Measurements from ENCODE around the gene VASP. TPM values are rescaled to one million over a fixed set of nuclear protein-coding genes. Genes with fewer than 3 reads are reported as not detected.

The VASP gene
- total RNA-seq, 1 donor, result 71.3 TPM

- Histone ChIP-seq H3K4me1 (ENCODE audit: insufficient read depth, low read length) (peaks cover 9% of the 10 kb centered on the region), H3K79me2 (ENCODE audit: insufficient read depth, low read length) (peaks cover 5% of the 10 kb centered on the region), H3K9me3 (ENCODE audit: low read depth, low read length) (no peaks in the 10 kb centered on the region), H4K20me1 (ENCODE audit: insufficient read depth, low read length) (peaks cover 2% of the 10 kb centered on the region), H3K27me3 (ENCODE audit: insufficient read depth, low read length) (no peaks in the 10 kb centered on the region), H3K4me3 (ENCODE audit: insufficient read depth, low read length) (no peak overlapping the region), H3K36me3 (ENCODE audit: insufficient read depth, low read length) (no peaks in the 10 kb centered on the region), H3K27ac (ENCODE audit: low read depth, low read length) (no peak overlapping the region), H3K4me2 (ENCODE audit: insufficient read depth, low read length) (no peak overlapping the region), H2AFZ (ENCODE audit: low read length) (no peak overlapping the region)
- no peak for DNase-seq (ENCODE audit: insufficient read length, low spot score, missing footprints)
- TF ChIP-seq, protein P1, sequence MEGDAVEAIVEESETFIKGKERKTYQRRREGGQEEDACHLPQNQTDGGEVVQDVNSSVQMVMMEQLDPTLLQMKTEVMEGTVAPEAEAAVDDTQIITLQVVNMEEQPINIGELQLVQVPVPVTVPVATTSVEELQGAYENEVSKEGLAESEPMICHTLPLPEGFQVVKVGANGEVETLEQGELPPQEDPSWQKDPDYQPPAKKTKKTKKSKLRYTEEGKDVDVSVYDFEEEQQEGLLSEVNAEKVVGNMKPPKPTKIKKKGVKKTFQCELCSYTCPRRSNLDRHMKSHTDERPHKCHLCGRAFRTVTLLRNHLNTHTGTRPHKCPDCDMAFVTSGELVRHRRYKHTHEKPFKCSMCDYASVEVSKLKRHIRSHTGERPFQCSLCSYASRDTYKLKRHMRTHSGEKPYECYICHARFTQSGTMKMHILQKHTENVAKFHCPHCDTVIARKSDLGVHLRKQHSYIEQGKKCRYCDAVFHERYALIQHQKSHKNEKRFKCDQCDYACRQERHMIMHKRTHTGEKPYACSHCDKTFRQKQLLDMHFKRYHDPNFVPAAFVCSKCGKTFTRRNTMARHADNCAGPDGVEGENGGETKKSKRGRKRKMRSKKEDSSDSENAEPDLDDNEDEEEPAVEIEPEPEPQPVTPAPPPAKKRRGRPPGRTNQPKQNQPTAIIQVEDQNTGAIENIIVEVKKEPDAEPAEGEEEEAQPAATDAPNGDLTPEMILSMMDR (IDR thresholded peaks at IDR 0.05; ENCODE audit: extremely low read depth, low read depth, low read length), result no peak
Observed at GRCh38 chr19:45463241-45463640, 44.0 kb upstream of the VASP start.

- Histone ChIP-seq H3K9me3 (ENCODE audit: low read depth, low read length) (no peaks in the 10 kb centered on the region), H3K27me3 (ENCODE audit: insufficient read depth, low read length) (no peaks in the 10 kb centered on the region), H2AFZ (ENCODE audit: low read length) (no peak overlapping the region), H3K4me1 (ENCODE audit: insufficient read depth, low read length) (peaks cover 10% of the 10 kb centered on the region), H3K27ac (ENCODE audit: low read depth, low read length) (no peak overlapping the region), H3K36me3 (ENCODE audit: insufficient read depth, low read length) (no peaks in the 10 kb centered on the region), H4K20me1 (ENCODE audit: insufficient read depth, low read length) (peaks cover 5% of the 10 kb centered on the region), H3K4me2 (ENCODE audit: insufficient read depth, low read length) (no peak overlapping the region), H3K79me2 (ENCODE audit: insufficient read depth, low read length) (peaks cover 12% of the 10 kb centered on the region), H3K4me3 (ENCODE audit: insufficient read depth, low read length) (no peak overlapping the region)
- TF ChIP-seq, protein P1 (IDR thresholded peaks at IDR 0.05; ENCODE audit: extremely low read depth, low read depth, low read length), result no peak
- DNase-seq (ENCODE audit: insufficient read length, low spot score, missing footprints), result no peak
Observed at GRCh38 chr19:45464274-45464673, 43.0 kb upstream of the VASP start.

DNA sequence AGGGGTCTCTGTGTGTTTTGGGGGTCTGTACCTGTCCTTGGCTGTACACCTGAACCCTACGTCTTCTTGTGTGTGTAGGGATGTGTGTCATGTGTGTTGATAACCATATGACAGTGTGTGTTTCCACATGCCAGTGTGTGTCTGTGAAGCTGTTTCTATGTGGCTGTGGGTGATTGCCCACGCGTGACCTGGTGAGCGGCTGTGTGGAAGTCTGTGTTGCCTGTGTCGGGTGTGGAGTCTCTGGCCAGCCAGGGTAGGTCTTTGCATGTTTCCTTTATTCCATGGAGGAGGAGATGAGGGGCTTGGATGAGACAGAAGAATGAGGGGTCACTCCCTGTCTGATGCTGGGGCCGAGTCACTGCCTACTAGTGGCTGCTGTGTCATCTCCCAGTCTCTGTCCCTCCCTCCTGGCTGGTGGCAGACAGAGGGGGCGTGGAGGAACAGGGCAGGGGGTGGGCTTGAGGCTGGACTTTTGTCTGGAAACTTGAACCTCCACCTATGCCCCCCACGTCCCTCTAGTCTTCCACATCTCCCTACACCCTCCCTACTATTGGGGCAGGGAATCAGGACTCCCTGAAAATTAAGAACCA is 42.3 kb upstream of the VASP start:
- H3K27me3 ChIP-seq (ENCODE audit: insufficient read depth, low read length), result no peaks in the 10 kb centered on the region
- H4K20me1 ChIP-seq (ENCODE audit: insufficient read depth, low read length), result peaks cover 5% of the 10 kb centered on the region
- no peak overlapping the region for H3K4me2 ChIP-seq (ENCODE audit: insufficient read depth, low read length)
- no peak overlapping the region for H3K27ac ChIP-seq (ENCODE audit: low read depth, low read length)
- H3K4me3 ChIP-seq (ENCODE audit: insufficient read depth, low read length), result no peak overlapping the region
- H3K36me3 ChIP-seq (ENCODE audit: insufficient read depth, low read length), result no peaks in the 10 kb centered on the region
- TF ChIP-seq, protein P1 (IDR thresholded peaks at IDR 0.05; ENCODE audit: extremely low read depth, low read depth, low read length), result no peak
- peak; percentile 55 for DNase-seq (ENCODE audit: insufficient read length, low spot score, missing footprints)
- H2AFZ ChIP-seq (ENCODE audit: low read length), result no peak overlapping the region
- no peaks in the 10 kb centered on the region for H3K9me3 ChIP-seq (ENCODE audit: low read depth, low read length)
- peaks cover 10% of the 10 kb centered on the region for H3K4me1 ChIP-seq (ENCODE audit: insufficient read depth, low read length)
- peaks cover 18% of the 10 kb centered on the region for H3K79me2 ChIP-seq (ENCODE audit: insufficient read depth, low read length)

- no peaks in the 10 kb centered on the region for H3K9me3 ChIP-seq (ENCODE audit: low read depth, low read length)
- H3K36me3 ChIP-seq (ENCODE audit: insufficient read depth, low read length), result peaks cover 8% of the 10 kb centered on the region
- H2AFZ ChIP-seq (ENCODE audit: low read length), result peak overlapping the region; percentile 89
- no peaks in the 10 kb centered on the region for H3K27me3 ChIP-seq (ENCODE audit: insufficient read depth, low read length)
- peak overlapping the region; percentile 95 for H3K4me3 ChIP-seq (ENCODE audit: insufficient read depth, low read length)
- H3K79me2 ChIP-seq (ENCODE audit: insufficient read depth, low read length), result peaks cover 32% of the 10 kb centered on the region
- peak overlapping the region; percentile 97 for H3K27ac ChIP-seq (ENCODE audit: low read depth, low read length)
- peaks cover 18% of the 10 kb centered on the region for H3K4me1 ChIP-seq (ENCODE audit: insufficient read depth, low read length)
- H4K20me1 ChIP-seq (ENCODE audit: insufficient read depth, low read length), result peaks cover 5% of the 10 kb centered on the region
- TF ChIP-seq, protein P1 (IDR thresholded peaks at IDR 0.05; ENCODE audit: extremely low read depth, low read depth, low read length), result no peak
- DNase-seq (ENCODE audit: insufficient read length, low spot score, missing footprints), result peak; percentile 61
- H3K4me2 ChIP-seq (ENCODE audit: insufficient read depth, low read length), result peak overlapping the region; percentile 100
Observed at GRCh38 chr19:45467115-45467455, 40.2 kb upstream of the VASP start.
